Stimulated activated naive CD8-positive, alpha-beta T cell treated with anti-CD3 and anti-CD28 coated beads, Interleukin-15, amount 100 ng/mL, for 72 hours (primary cell): ENCODE measurements around the gene ACAD10.
"Not testable (repeated sequence)": the region's sequence is repeated elsewhere in the genome, so short reads cannot be mapped to it uniquely, and the experiment has no call there.

Source experiments
- ATAC-seq: fragments of 150-1000 bp; cut with Tn5 transposase; 2 replicates; pipeline ENCODE4 v1.10.0; 2021; ENCODE audit warnings: mild to moderate bottlenecking, moderate library complexity
- DNase-seq, 2 donors: peaks; one replicate each; pipeline ENCODE4 v3.0.0; 2021 to 2022
- H3K27ac Mint-ChIP-seq, 2 donors: one replicate each; pipeline ENCODE4 v1.8.0; 2022; ENCODE audit warnings: mild to moderate bottlenecking in 2 of 2, mixed read lengths in 2 of 2, moderate library complexity in 2 of 2
- H3K27me3 Mint-ChIP-seq: one replicate; pipeline ENCODE4 v1.8.0; 2022; ENCODE audit warnings: mixed read lengths
- H3K4me1 Mint-ChIP-seq: one replicate; pipeline ENCODE4 v1.8.0; 2022; ENCODE audit warnings: mild to moderate bottlenecking, mixed read lengths
- H3K4me3 Mint-ChIP-seq, 2 donors: one replicate each; pipeline ENCODE4 v1.8.0; 2022; ENCODE audit warnings: mild to moderate bottlenecking in 2 of 2, mixed read lengths in 2 of 2, moderate library complexity in 1 of 2
- H3K9me3 Mint-ChIP-seq, 2 donors: one replicate each; pipeline ENCODE4 v1.8.0; 2022; ENCODE audit warnings: mixed read lengths in 2 of 2

Gene ACAD10

GRCh38 chr12:111685811-111686573, at the start of gene ACAD10, which contains the start of gene BRAP:
Gene ACAD10 (plus strand): TSS chr12:111686053. CDS start chr12:111692710, 6,657 bp downstream.
Gene BRAP (minus strand): TSS chr12:111685956. CDS start chr12:111685792, 164 bp downstream.
- Mint-ChIP-seq H3K4me1 (peaks cover 44% of the 10 kb centered on the region), H3K4me3 (peak within 1 kb of the TSS; percentile 95 to 99), H3K9me3 (no peaks in the 10 kb centered on the region), H3K27me3 (no peaks in the 10 kb centered on the region), H3K27ac (peak within 1 kb of the TSS; percentile 99 to 100)
- DNase-seq (peak; percentile 96), ATAC-seq (peak; percentile 98)

DNA sequence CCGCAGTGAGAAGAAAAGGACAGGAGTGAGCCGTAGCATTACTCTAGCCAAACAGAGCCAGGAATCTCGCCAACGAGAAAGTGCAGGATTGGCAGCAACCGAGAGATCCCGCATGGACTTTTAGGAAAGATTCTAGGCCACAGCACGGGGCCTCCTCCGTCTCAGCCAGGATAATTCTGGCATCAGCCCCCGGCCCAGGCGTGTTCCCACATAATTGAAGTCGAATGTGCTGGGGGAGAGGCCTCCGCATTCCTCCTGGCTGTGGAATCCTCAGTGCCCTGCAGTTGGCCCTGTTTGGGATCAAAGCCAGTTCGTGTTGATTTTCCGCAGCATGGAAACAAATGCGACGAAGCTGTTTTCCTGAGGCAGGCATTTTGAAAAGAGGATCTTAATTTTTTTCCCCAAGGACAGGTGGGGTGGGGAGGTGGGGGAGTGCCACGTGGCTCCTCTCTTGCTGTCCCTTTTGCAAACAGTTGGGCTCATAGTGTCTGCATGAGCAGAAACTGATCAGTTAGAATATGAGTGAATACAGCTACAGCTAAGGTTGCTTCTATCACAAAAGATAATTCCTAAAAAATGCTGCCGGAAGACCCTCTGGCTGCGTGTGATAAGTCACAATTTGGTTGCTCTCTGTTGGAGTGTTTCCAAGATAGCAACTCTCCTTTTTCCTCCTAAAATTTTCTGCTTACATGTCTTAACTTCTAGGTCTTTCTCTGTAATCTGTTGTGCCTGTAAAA, 49.5 kb upstream of the ACAD10 start:
- no peak for ATAC-seq
- DNase-seq: no peak
- Mint-ChIP-seq H3K9me3 (no peaks in the 10 kb centered on the region), H3K4me1 (no peaks in the 10 kb centered on the region), H3K27ac (no peak overlapping the region), H3K27me3 (no peaks in the 10 kb centered on the region), H3K4me3 (no peak overlapping the region)

GRCh38 chr12:111638556-111638955, 47.3 kb upstream of the ACAD10 start:
- H3K9me3 Mint-ChIP-seq: no peaks in the 10 kb centered on the region
- ATAC-seq: no peak
- no peak overlapping the region for H3K27ac Mint-ChIP-seq
- DNase-seq: no peak
- H3K4me3 Mint-ChIP-seq: no peak overlapping the region
- H3K27me3 Mint-ChIP-seq: no peaks in the 10 kb centered on the region
- H3K4me1 Mint-ChIP-seq: no peaks in the 10 kb centered on the region

DNA sequence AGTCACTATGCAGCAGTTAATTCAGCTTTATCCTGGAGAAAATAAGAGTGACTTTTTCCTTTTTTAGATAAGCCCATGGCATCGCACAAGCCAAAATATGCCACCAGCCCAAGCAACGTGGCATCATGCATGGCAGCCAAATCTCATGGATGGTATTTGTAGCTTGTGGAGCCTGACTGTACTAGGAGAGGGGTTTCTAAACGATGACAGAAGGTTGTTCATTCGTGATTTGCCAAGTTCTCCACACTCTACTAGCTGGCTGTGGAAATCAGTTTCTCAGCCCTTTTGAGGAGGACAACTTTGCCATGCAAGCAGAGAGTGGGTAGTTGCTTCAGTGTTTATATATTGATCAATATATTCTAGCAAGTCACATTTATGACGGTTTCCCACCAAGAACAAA, 45.3 kb upstream of the ACAD10 start:
- ATAC-seq (no peak), DNase-seq (no peak)
- Mint-ChIP-seq H3K9me3 (no peaks in the 10 kb centered on the region), H3K27ac (no peak overlapping the region), H3K4me3 (no peak overlapping the region), H3K4me1 (no peaks in the 10 kb centered on the region), H3K27me3 (no peaks in the 10 kb centered on the region)

GRCh38 chr12:111642681-111643426, 43.0 kb upstream of the ACAD10 start:
- no peak overlapping the region for H3K4me3 Mint-ChIP-seq
- DNase-seq: no peak
- ATAC-seq: no peak
- no peak overlapping the region for H3K27ac Mint-ChIP-seq
- H3K27me3 Mint-ChIP-seq: no peaks in the 10 kb centered on the region
- H3K4me1 Mint-ChIP-seq: no peaks in the 10 kb centered on the region
- H3K9me3 Mint-ChIP-seq: no peaks in the 10 kb centered on the region

DNA sequence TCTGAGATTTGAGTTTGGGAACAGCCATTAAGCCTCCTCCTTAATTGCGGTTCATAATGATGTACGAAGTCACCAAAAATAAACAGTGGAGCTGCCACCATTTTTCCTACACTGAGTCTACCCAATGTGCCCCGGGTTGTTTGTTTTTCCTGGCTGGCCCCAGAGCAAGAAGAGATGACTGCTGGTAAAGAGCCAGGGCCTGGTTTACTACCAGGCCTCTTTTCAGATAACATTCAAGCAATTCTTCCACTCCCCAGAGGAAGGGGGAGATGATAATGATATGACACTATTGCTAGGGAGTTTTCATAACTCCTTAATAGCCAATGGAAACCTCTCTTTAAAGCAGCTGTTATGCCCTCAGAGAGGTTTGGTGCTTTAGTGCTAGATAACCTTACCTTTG, 42.4 kb upstream of the ACAD10 start:
- Mint-ChIP-seq H3K9me3 (no peaks in the 10 kb centered on the region), H3K27me3 (no peaks in the 10 kb centered on the region), H3K27ac (peak overlapping the region in 1 of 2 donors; percentile 12), H3K4me1 (no peaks in the 10 kb centered on the region), H3K4me3 (no peak overlapping the region)
- no peak for ATAC-seq
- no peak for DNase-seq

- Mint-ChIP-seq H3K4me3 (no peak overlapping the region), H3K4me1 (no peaks in the 10 kb centered on the region)
Observed at GRCh38 chr12:111645433-111645832, 40.4 kb upstream of the ACAD10 start.

DNA sequence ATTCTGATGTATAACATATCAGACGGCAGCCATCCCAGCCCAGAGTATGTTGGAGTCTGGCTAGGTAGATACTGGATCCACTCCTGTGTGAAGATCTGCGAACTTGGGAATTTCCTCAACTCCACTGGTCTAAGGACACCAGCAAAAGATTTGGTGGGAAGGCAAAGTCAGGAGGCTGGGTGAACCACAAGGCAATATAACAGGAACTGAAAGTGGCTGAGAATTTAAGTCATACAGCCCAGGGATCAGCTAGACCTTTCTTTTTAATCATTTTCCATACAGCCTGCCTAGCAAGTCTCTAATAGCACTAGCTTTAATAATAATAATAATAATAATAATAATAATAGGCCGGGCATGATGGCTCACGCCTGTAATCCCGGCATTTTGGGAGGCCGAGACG, 34.9 kb upstream of the ACAD10 start:
- DNase-seq (no peak), ATAC-seq (no peak)
- no peaks in the 10 kb centered on the region for H3K27me3 Mint-ChIP-seq
- no peak overlapping the region for H3K27ac Mint-ChIP-seq
- no peaks in the 10 kb centered on the region for H3K9me3 Mint-ChIP-seq
- no peak overlapping the region for H3K4me3 Mint-ChIP-seq
- no peaks in the 10 kb centered on the region for H3K4me1 Mint-ChIP-seq

More at GRCh38 chr12:111645433-111645832, 40.4 kb upstream of the ACAD10 start:
- ATAC-seq (no peak), DNase-seq (no peak)
- no peaks in the 10 kb centered on the region for H3K9me3 Mint-ChIP-seq
- H3K27me3 Mint-ChIP-seq: no peaks in the 10 kb centered on the region
- H3K27ac Mint-ChIP-seq: no peak overlapping the region

DNA sequence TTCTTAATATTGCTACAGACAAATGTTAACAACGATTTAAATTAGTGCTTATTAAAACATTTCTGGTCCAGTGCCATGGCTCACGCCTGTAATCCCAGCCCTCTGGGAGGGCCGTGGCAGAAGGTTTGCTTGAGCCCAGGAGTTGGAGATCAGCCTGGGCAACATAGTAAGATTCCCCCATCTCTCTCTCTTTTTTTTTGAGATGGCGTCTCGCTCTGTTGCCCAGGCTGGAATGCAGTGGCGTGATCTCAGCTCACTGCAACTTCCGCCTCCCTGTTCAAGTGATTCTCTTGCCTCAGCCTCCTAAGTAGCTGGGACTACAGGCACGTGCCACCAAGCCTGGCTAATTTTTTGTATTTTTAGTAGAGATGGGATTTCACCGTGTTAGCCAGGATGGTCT, 33.3 kb upstream of the ACAD10 start:
- H3K4me3 Mint-ChIP-seq, H3K9me3 Mint-ChIP-seq, ATAC-seq, H3K27me3 Mint-ChIP-seq, DNase-seq, H3K4me1 Mint-ChIP-seq: not testable (repeated sequence)
- peak overlapping the region in 1 of 2 donors; percentile 22 for H3K27ac Mint-ChIP-seq

GRCh38 chr12:111653596-111653995, 32.3 kb upstream of the ACAD10 start:
- Mint-ChIP-seq H3K9me3 (no peaks in the 10 kb centered on the region), H3K27ac (no peak overlapping the region), H3K4me1 (no peaks in the 10 kb centered on the region), H3K27me3 (no peaks in the 10 kb centered on the region), H3K4me3 (no peak overlapping the region)
- DNase-seq (no peak), ATAC-seq (no peak)

DNA sequence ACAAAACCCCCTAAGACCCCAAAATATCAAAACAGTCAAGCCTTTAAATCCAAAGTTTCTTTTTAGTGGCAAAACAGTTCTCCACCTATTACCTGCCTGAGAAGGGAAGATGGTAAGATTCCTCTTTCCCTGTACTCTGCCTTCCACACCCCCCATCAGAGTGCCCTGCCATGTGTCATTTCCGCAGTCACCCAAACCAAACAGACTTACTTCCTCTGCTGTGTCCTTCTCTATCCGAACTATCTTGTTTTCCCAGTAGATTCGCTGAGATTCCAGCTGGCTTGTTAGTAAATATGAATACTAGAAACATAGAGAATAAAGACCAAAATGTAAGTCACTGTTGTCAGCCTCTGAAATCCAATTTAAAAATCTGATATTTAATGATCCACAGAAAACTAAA, 30.5 kb upstream of the ACAD10 start:
- ATAC-seq: no peak
- Mint-ChIP-seq H3K4me1 (no peaks in the 10 kb centered on the region), H3K4me3 (no peak overlapping the region), H3K27ac (peak overlapping the region; percentile 2 to 72), H3K27me3 (no peaks in the 10 kb centered on the region), H3K9me3 (no peaks in the 10 kb centered on the region)
- no peak for DNase-seq

- Mint-ChIP-seq H3K27me3 (no peaks in the 10 kb centered on the region), H3K9me3 (no peaks in the 10 kb centered on the region), H3K4me1 (no peaks in the 10 kb centered on the region), H3K4me3 (no peak overlapping the region), H3K27ac (peak overlapping the region in 1 of 2 donors; percentile 1)
- DNase-seq (no peak), ATAC-seq (no peak)
Observed at GRCh38 chr12:111656016-111656415, 29.8 kb upstream of the ACAD10 start.

DNA sequence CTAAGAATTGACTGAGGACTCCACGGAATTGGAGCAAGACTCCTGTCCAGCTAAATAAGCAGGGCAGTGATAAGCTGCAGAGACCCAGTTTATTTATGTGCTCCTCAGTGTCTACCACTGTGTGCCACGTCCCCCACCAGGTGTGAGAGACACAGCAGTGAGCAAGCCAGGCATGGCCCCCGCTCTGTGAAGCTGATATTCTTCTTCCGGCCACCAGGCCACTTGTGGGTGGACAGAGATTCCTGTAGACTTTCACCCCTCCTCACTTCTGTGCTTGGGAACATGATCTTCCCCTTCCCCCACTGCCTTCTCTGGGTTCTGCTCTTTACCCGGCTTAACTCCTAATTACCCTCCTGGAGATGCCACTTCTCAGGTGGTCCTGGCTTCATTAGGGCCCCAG, 21.4 kb upstream of the ACAD10 start:
- no peak overlapping the region for H3K4me3 Mint-ChIP-seq
- H3K27ac Mint-ChIP-seq: no peak overlapping the region
- no peaks in the 10 kb centered on the region for H3K9me3 Mint-ChIP-seq
- ATAC-seq (no peak), DNase-seq (no peak)
- H3K4me1 Mint-ChIP-seq: peaks cover 8% of the 10 kb centered on the region
- H3K27me3 Mint-ChIP-seq: no peaks in the 10 kb centered on the region

- Mint-ChIP-seq H3K4me1 (peaks cover 8% of the 10 kb centered on the region), H3K27ac (no peak overlapping the region), H3K4me3 (no peak overlapping the region), H3K27me3 (no peaks in the 10 kb centered on the region), H3K9me3 (no peaks in the 10 kb centered on the region)
- ATAC-seq: no peak
- DNase-seq: no peak
Observed at GRCh38 chr12:111664961-111665865, 20.6 kb upstream of the ACAD10 start.

DNA sequence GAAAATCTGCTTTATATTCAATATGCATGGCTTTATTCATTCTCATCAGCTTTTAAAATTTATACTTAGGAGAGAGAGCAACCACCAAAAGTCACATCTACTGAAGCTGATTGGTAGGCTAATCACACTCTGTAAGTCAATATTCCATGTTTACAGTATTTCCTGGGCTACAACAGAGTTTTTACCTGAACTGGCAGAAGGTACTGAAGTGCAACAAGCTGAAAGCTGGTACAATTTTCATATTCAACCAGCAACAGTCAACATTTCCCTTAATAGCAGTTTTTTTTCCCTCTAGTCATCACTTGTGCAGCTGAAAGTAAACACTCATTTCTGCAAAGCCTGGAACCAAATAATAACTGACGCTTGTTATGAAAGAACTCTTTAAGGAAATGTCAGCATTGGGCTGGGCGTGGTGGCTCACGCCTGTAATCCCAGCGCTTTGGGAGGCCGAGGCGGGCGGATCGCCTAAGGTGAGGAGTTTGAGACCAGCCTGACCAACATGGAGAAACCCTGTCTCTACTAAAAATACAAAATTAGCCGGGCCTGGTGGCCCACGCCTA, 13.0 kb upstream of the ACAD10 start:
- ATAC-seq (no peak), DNase-seq (no peak)
- H3K9me3 Mint-ChIP-seq: no peaks in the 10 kb centered on the region
- H3K27me3 Mint-ChIP-seq: no peaks in the 10 kb centered on the region
- peak overlapping the region in 1 of 2 donors; percentile 15 for H3K27ac Mint-ChIP-seq
- no peak overlapping the region for H3K4me3 Mint-ChIP-seq
- H3K4me1 Mint-ChIP-seq: no peaks in the 10 kb centered on the region
